Left kidney (tissue), 2 donors: ENCODE data around the gene BTNL9. TPM values are rescaled to one million over a fixed set of nuclear protein-coding genes. Genes with fewer than 3 reads are reported as not detected.
"Not testable (repeated sequence)": the region's sequence is repeated elsewhere in the genome, so short reads cannot be mapped to it uniquely, and the experiment has no call there.

Experiments
- DNase-seq: peaks from one replicate; pipeline ENCODE4 v3.0.0-alpha.2; 2013
- polyA plus RNA-seq: library from polyadenylated mRNA; unstranded; fragments of 120-200 nt; gene quantifications from one replicate; pipeline ENCODE4 v1.2.1, GENCODE V29; 2013; ENCODE audit not compliant: insufficient read length

The BTNL9 gene
- polyA plus RNA-seq, 1 donor = 10.7 TPM

GRCh38 chr5:181060924-181061323 is 20.9 kb downstream of the BTNL9 start:
- DNase-seq = no peak

GRCh38 chr5:181061645-181062044 is 21.6 kb downstream of the BTNL9 start:
- DNase-seq = no peak

- DNase-seq = no peak
Measured at GRCh38 chr5:181062631-181063030, 22.6 kb downstream of the BTNL9 start.

GRCh38 chr5:181063514-181063913 is 23.4 kb downstream of the BTNL9 start:
- DNase-seq = no peak

- DNase-seq = no peak
Measured at GRCh38 chr5:181064987-181065386, 24.9 kb downstream of the BTNL9 start.

GRCh38 chr5:181069767-181070491 is 29.9 kb downstream of the BTNL9 start:
- no peak for DNase-seq

- DNase-seq = no peak
Measured at GRCh38 chr5:181070523-181070922, 30.5 kb downstream of the BTNL9 start.

- DNase-seq = no peak
Measured at GRCh38 chr5:181071257-181071656, 31.2 kb downstream of the BTNL9 start.

GRCh38 chr5:181076920-181077319 is 36.9 kb downstream of the BTNL9 start:
- DNase-seq = no peak

GRCh38 chr5:181081989-181082388 is 41.9 kb downstream of the BTNL9 start:
- no peak for DNase-seq

- DNase-seq = no peak
Measured at GRCh38 chr5:181084621-181085195, 44.6 kb downstream of the BTNL9 start.

GRCh38 chr5:181086026-181086883 is 46.2 kb downstream of the BTNL9 start:
- DNase-seq = peak; percentile 47

- DNase-seq = no peak
Measured at GRCh38 chr5:181086884-181087205, 46.8 kb downstream of the BTNL9 start.

GRCh38 chr5:181087309-181087708 is 47.2 kb downstream of the BTNL9 start:
- DNase-seq = no peak

GRCh38 chr5:181088289-181088688 is 48.2 kb downstream of the BTNL9 start:
- no peak for DNase-seq

- DNase-seq = no peak
Measured at GRCh38 chr5:181092428-181092827, 52.4 kb downstream of the BTNL9 start.

GRCh38 chr5:181095162-181095561 is 55.1 kb downstream of the BTNL9 start:
- DNase-seq = not testable (repeated sequence)

- DNase-seq = not testable (repeated sequence)
Measured at GRCh38 chr5:181096721-181097382, 56.8 kb downstream of the BTNL9 start.

- DNase-seq = not testable (repeated sequence)
Measured at GRCh38 chr5:181097383-181097753, 57.3 kb downstream of the BTNL9 start.

- not testable (repeated sequence) for DNase-seq
Measured at GRCh38 chr5:181097759-181098491, 57.9 kb downstream of the BTNL9 start.

- DNase-seq = no peak
Measured at GRCh38 chr5:181098762-181099601, 58.9 kb downstream of the BTNL9 start.
